Body of pancreas (tissue), 4 donors: ENCODE data around the gene CST6.

ENCODE experiments used
- POLR2A ChIP-seq, 3 donors: fragments of 450-650 bp; IDR thresholded peaks; one replicate each; pipeline ENCODE4 v1.6.1; 2016; ENCODE audit warnings: antibody characterized with exemption in 3 of 3, mild to moderate bottlenecking in 2 of 3
- TF ChIP-seq, protein P1 (sequence below), 7 experiments: fragments of 450-650 bp in 4 of 7; fragments of 200-600 bp in 3 of 7; sonication (generic) in 3 of 7; IDR thresholded peaks; one replicate each; pipeline ENCODE4 v1.5.1; 2016 to 2019; ENCODE audit warnings: antibody characterized with exemption in 7 of 7

DNA sequence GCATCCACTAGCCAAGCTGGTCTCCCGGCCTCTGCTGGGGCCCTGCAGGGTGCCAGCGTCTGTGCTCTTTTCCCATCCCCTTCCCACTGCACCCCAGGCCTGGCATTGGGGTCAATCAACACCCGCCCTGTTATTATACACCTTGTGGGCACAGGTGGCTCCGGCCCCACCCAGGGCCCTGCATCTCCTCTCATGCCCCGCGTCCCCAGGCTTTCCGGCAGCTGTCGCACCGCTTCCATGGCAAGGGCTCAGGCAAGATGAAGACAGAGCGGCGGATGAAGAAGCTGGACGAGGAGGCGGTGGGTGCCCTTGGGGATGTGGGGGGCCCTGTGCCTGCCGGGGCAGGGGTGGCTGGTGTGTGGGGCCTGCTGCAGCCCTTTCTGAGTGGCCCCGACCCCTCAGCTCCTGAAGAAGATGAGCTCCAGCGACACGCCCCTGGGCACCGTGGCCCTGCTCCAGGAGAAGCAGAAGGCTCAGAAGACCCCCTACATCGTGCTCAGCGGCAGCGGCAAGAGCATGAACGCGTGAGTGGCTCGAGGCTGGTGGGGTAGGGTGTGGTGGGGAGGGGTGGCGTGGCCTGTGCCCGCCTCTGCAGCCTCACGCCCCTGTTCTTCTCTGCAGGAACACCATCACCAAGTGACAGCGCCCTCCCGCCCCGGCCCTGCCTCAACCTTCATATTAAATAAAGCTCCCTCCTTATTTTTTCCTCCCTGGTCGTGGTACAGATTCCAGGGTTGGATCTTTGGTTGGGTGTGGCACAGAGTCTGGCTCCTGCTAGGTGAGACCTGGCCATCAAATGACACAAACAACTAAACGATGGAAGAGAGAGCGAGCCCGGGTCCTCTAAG lies 33.2 kb upstream of the CST6 start:
- TF ChIP-seq POLR2A (IDR thresholded peaks at IDR 0.05) = no peak
- TF ChIP-seq, protein P1, sequence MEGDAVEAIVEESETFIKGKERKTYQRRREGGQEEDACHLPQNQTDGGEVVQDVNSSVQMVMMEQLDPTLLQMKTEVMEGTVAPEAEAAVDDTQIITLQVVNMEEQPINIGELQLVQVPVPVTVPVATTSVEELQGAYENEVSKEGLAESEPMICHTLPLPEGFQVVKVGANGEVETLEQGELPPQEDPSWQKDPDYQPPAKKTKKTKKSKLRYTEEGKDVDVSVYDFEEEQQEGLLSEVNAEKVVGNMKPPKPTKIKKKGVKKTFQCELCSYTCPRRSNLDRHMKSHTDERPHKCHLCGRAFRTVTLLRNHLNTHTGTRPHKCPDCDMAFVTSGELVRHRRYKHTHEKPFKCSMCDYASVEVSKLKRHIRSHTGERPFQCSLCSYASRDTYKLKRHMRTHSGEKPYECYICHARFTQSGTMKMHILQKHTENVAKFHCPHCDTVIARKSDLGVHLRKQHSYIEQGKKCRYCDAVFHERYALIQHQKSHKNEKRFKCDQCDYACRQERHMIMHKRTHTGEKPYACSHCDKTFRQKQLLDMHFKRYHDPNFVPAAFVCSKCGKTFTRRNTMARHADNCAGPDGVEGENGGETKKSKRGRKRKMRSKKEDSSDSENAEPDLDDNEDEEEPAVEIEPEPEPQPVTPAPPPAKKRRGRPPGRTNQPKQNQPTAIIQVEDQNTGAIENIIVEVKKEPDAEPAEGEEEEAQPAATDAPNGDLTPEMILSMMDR (IDR thresholded peaks at IDR 0.05) = no peak
